ENCODE data around the gene TEP1.

The TEP1 gene

GRCh38 chr14:20381341-20381740, 32.0 kb downstream of the TEP1 start:
- H3K27me3 ChIP-seq = no peaks in the 10 kb centered on the region
- H3K9me3 ChIP-seq = no peaks in the 10 kb centered on the region
- H3K4me3 ChIP-seq (ENCODE audit: low read depth, low read length) = no peak overlapping the region
- TF ChIP-seq CTCF (IDR thresholded peaks at IDR 0.05; ENCODE audit: low read depth, low read length) = no peak
- DNase-seq = no peak
- H3K36me3 ChIP-seq = no peaks in the 10 kb centered on the region; the same call in 1 of the 2 replicates
- no peaks in the 10 kb centered on the region for H3K4me1 ChIP-seq

- H3K27me3 ChIP-seq = no peaks in the 10 kb centered on the region
- no peaks in the 10 kb centered on the region for H3K4me1 ChIP-seq
- H3K36me3 ChIP-seq = no peaks in the 10 kb centered on the region
- H3K9me3 ChIP-seq = no peaks in the 10 kb centered on the region
- no peak for DNase-seq
- no peak for TF ChIP-seq CTCF (IDR thresholded peaks at IDR 0.05; ENCODE audit: low read depth, low read length)
- H3K4me3 ChIP-seq (ENCODE audit: low read depth, low read length) = no peak overlapping the region
These were observed 32.6 kb downstream of the TEP1 start for GRCh38 chr14:20380681-20381080.

GRCh38 chr14:20379743-20380142, 33.6 kb downstream of the TEP1 start:
- Histone ChIP-seq H3K27me3 (no peaks in the 10 kb centered on the region), H3K4me1 (no peaks in the 10 kb centered on the region), H3K9me3 (no peaks in the 10 kb centered on the region), H3K4me3 (ENCODE audit: low read depth, low read length) (no peak overlapping the region), H3K36me3 (no peaks in the 10 kb centered on the region)
- TF ChIP-seq CTCF (IDR thresholded peaks at IDR 0.05; ENCODE audit: low read depth, low read length) = no peak
- no peak for DNase-seq

- Histone ChIP-seq H3K4me3 (ENCODE audit: low read depth, low read length) (no peak overlapping the region), H3K36me3 (no peaks in the 10 kb centered on the region), H3K27me3 (no peaks in the 10 kb centered on the region), H3K9me3 (no peaks in the 10 kb centered on the region), H3K4me1 (no peaks in the 10 kb centered on the region)
- no peak for DNase-seq
- no peak for TF ChIP-seq CTCF (IDR thresholded peaks at IDR 0.05; ENCODE audit: low read depth, low read length)
These were observed 36.1 kb downstream of the TEP1 start for GRCh38 chr14:20377171-20377570.

- no peak for TF ChIP-seq CTCF (IDR thresholded peaks at IDR 0.05; ENCODE audit: low read depth, low read length)
- no peaks in the 10 kb centered on the region for H3K36me3 ChIP-seq
- H3K9me3 ChIP-seq = no peaks in the 10 kb centered on the region
- H3K4me1 ChIP-seq = no peaks in the 10 kb centered on the region
- no peak overlapping the region for H3K4me3 ChIP-seq (ENCODE audit: low read depth, low read length)
- no peak for DNase-seq
- no peaks in the 10 kb centered on the region for H3K27me3 ChIP-seq
These were observed 37.2 kb downstream of the TEP1 start for GRCh38 chr14:20376071-20376588.

GRCh38 chr14:20375471-20375870, 37.8 kb downstream of the TEP1 start:
- Histone ChIP-seq H3K27me3 (no peaks in the 10 kb centered on the region), H3K4me3 (ENCODE audit: low read depth, low read length) (no peak overlapping the region), H3K4me1 (no peaks in the 10 kb centered on the region), H3K9me3 (no peaks in the 10 kb centered on the region), H3K36me3 (no peaks in the 10 kb centered on the region)
- TF ChIP-seq CTCF (IDR thresholded peaks at IDR 0.05; ENCODE audit: low read depth, low read length) = no peak
- DNase-seq = no peak
